BLaER1 treated with 17β-estradiol and CSF1 and Interleukin-3, amounts not matched to agents 10 nM and 100 nM (cell line): ENCODE results near the gene THRAP3.

ENCODE experiments used
- H3K27ac ChIP-seq, 11 experiments: shearing (Covaris generic); formaldehyde crosslinking; 2 replicates each; pipeline ENCODE4 v1.8.1; 2022
- H3K27me3 ChIP-seq, 11 experiments: shearing (Covaris generic); formaldehyde crosslinking; 2 replicates each; pipeline ENCODE4 v1.8.1; 2022
- H3K36me3 ChIP-seq, 11 experiments: shearing (Covaris generic); formaldehyde crosslinking; 2 replicates each; pipeline ENCODE4 v1.8.1; 2022
- H3K4me1 ChIP-seq, 10 experiments: shearing (Covaris generic); formaldehyde crosslinking; 2 replicates each; pipeline ENCODE4 v1.8.1; 2022
- H3K4me2 ChIP-seq, 11 experiments: shearing (Covaris generic); formaldehyde crosslinking; 2 replicates each; pipeline ENCODE4 v1.8.1; 2022
- H3K4me3 ChIP-seq, 10 experiments: shearing (Covaris generic); formaldehyde crosslinking; 2 replicates each; pipeline ENCODE4 v1.8.1; 2022
- H3K9ac ChIP-seq, 11 experiments: shearing (Covaris generic); formaldehyde crosslinking; 2 replicates each; pipeline ENCODE4 v1.8.1; 2022
- H3K9me3 ChIP-seq, 11 experiments: shearing (Covaris generic); formaldehyde crosslinking; replicated peaks in 1 of 11; 2 replicates each; pipeline ENCODE4 v1.8.1; 2022
- H4K20me1 ChIP-seq, 11 experiments: shearing (Covaris generic); formaldehyde crosslinking; 2 replicates each; pipeline ENCODE4 v1.8.1; 2022
- Cebpa-rat ChIP-seq, 11 experiments: shearing (Covaris generic); IDR thresholded peaks; 2 replicates each; pipeline ENCODE4 v1.8.1; 2022

Gene THRAP3

DNA sequence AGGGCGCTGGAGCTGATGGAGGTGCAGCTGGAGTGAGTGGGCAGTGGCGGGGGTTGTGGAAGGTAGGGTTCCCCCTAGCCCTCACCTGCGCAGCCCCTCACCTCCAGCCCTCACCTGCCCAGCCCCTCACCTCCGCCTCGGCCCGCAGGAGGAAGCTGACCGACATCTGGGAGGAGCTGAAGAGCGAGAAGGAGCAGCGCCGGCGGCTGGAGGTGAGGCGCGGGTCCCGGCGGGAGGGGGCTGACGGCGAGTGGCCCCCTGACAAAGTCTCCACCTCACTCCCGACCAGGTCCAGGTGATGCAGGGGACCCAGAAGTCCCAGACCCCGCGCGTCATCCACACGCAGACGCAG is 96.5 kb downstream of the THRAP3 start:
- no peaks in the 10 kb centered on the region for H3K9me3 ChIP-seq
- TF ChIP-seq Cebpa-rat (IDR thresholded peaks at IDR 0.05): no peak
- H3K27me3 ChIP-seq: peaks cover 0 to 15% (median 8%) of the 10 kb centered on the region in 11 experiments; a peak in 11 of 22 replicates
- peaks cover 0 to 31% (median 6%) of the 10 kb centered on the region in 11 experiments; a peak in 10 of 22 replicates for H3K36me3 ChIP-seq
- peak overlapping the region in 10 of 11 experiments; percentile 17 to 65 (median 38); a peak in 17 of 22 replicates for H3K9ac ChIP-seq
- H3K27ac ChIP-seq: peak overlapping the region in 4 of 11 experiments; percentile 8 to 24 (median 17); a peak in 5 of 22 replicates
- H3K4me2 ChIP-seq: peak overlapping the region; percentile 88 to 100 (median 97)
- H4K20me1 ChIP-seq: peaks cover 0 to 38% (median 15%) of the 10 kb centered on the region in 11 experiments; a peak in 18 of 22 replicates
- H3K4me1 ChIP-seq: peaks cover 39 to 50% (median 46%) of the 10 kb centered on the region in 10 experiments
- peak overlapping the region; percentile 32 to 96 (median 52) for H3K4me3 ChIP-seq

DNA sequence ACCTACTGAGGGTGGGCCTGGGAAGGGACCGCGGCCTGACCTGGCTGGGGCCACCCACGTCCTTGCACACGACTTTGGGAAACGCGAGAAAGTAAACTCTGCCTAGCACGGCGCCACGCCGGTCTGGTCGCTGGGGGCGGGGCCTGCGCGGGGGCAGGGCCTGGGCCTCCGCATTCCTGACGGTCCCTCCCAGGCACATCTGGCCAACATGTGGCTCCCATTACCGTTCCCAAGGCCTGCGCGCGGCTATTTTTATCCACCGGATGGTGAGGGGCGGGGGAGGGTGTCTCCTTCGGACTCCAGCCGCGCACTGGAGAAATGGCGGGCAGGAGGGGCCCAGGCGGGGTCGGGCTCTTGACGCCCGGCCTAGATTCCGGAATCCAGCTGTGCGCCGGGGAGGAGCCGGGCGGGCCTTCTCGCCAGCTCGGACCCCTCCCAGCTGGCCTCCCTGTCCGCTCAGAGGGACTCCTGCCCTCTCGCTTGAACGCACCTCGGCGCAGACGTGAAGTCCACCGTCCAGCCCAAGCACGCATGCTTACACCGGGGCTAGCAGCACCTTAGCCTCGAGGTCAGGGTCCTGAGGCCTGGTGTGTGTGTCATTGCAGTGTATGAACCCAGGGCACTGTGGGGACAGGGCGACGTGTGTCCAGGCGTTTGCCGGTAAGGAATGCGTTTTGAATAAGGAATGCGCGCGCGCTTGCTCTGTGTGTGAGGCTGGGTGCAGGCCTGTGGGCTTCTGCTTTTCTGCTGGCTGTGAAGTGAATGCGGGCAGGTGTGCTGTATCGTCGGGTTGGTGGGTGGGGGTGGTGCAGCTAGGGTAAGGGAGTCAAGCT is 97.1 kb downstream of the THRAP3 start:
- Histone ChIP-seq H3K36me3 (peaks cover 0 to 31% (median 6%) of the 10 kb centered on the region in 11 experiments; a peak in 10 of 22 replicates), H3K4me2 (peak overlapping the region; percentile 88 to 100 (median 97)), H3K27ac (peak overlapping the region in 4 of 11 experiments; percentile 8 to 24 (median 17); a peak in 6 of 22 replicates), H4K20me1 (peaks cover 0 to 38% (median 15%) of the 10 kb centered on the region in 11 experiments; a peak in 18 of 22 replicates), H3K4me3 (peak overlapping the region; percentile 32 to 96 (median 52)), H3K4me1 (peaks cover 39 to 55% (median 47%) of the 10 kb centered on the region in 10 experiments), H3K27me3 (peaks cover 0 to 15% (median 8%) of the 10 kb centered on the region in 11 experiments; a peak in 11 of 22 replicates), H3K9ac (peak overlapping the region; percentile 17 to 86 (median 31); a peak in 19 of 22 replicates), H3K9me3 (no peaks in the 10 kb centered on the region)
- no peak for TF ChIP-seq Cebpa-rat (IDR thresholded peaks at IDR 0.05)

DNA sequence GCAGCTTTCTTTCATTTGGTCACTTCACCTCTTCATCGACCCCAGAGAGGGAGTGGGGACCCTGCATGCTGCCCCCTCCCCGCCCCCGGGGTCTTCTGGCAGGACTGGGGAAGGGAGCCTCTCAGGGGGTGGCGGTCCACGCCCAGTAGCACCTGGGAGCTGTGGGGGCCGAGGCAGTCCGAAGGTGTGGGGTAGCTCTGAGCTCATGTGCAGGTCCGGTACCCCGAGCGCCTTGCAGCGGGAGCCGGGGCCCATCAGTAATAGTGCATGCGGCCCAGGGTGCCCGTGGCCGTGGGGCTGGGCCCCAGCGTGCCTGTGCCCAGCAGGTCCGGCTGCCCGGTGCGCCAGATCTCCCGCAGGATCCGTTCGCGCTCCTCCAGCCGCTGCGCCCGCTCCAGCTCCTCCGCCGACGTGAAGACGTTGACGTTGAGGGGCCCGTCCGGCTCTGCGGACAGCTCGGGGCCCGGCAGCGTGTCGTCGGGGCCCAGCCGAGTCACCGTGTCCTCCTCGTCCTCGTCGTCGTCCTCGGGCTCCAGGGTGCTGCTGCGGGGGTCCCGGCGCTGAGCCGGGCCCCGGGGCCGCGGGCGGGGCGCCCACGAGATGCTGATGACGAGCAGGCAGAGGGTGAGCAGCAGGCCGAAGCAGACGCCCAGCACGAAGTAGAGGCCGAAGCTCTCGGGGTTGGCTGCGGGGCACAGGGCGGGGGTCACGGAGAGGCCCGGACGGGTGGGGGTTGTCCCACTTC is 98.0 kb downstream of the THRAP3 start:
- peaks cover 0 to 15% (median 8%) of the 10 kb centered on the region in 11 experiments; a peak in 11 of 22 replicates for H3K27me3 ChIP-seq
- H3K9ac ChIP-seq: peak overlapping the region in 10 of 11 experiments; percentile 81 to 88 (median 85); a peak in 17 of 22 replicates
- peaks cover 0 to 38% (median 15%) of the 10 kb centered on the region in 11 experiments; a peak in 18 of 22 replicates for H4K20me1 ChIP-seq
- no peak for TF ChIP-seq Cebpa-rat (IDR thresholded peaks at IDR 0.05)
- H3K4me1 ChIP-seq: peaks cover 39 to 61% (median 52%) of the 10 kb centered on the region in 10 experiments
- no peaks in the 10 kb centered on the region for H3K9me3 ChIP-seq
- H3K27ac ChIP-seq: peak overlapping the region in 4 of 11 experiments; percentile 67 to 83 (median 76); a peak in 5 of 22 replicates
- peaks cover 0 to 22% (median 6%) of the 10 kb centered on the region in 11 experiments; a peak in 8 of 22 replicates for H3K36me3 ChIP-seq
- H3K4me2 ChIP-seq: peak overlapping the region; percentile 88 to 100 (median 97)
- H3K4me3 ChIP-seq: peak overlapping the region; percentile 78 to 96 (median 90); a peak in 18 of 20 replicates

DNA sequence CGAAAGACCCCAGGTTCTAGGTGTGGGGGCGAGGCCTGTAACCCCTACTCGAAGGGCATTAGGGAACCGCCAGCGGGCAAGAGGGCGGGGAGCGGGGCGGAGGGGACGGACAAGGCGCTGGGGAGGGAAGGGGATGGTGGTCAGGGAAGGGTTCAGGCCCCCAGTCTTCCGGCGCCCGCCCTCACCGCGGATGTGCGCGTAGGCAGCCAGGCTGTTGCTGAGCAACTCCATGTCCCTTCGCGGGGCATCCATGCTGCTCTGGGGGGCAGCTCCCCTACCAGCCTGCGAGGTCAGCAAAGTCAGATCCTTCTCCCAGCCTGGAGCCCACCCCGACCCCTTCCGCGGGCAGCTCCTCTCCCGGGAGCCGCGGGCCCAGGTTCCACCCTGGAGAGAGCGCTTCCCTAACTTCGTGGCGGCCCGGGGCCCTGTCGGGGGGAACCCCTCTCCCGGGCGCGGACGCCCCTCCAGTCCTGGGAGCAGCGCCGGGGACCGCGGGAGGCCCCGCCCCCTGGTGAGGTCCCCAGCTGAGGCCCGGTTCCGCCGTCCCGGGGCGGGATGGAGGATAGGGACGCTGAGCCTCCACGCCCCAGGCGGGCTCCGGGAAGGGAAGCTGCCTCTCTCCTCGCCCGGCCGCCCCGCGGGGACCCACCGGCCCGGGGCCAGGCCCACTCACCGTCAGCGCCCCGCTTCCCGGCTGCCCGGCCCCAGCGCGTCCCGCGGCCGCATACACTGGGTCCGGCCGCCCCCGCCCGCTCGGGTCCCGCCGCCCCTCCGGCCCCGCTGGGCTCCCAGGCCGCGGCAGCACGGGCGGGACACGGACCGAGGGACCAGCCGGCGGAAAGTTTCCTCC is 98.8 kb downstream of the THRAP3 start:
- H3K4me1 ChIP-seq: peaks cover 43 to 63% (median 54%) of the 10 kb centered on the region in 10 experiments
- H3K9ac ChIP-seq: peak overlapping the region; percentile 78 to 88 (median 85)
- H3K36me3 ChIP-seq: peaks cover 0 to 19% (median 6%) of the 10 kb centered on the region in 11 experiments; a peak in 7 of 22 replicates
- peak overlapping the region; percentile 78 to 96 (median 90) for H3K4me3 ChIP-seq
- H4K20me1 ChIP-seq: peaks cover 0 to 38% (median 15%) of the 10 kb centered on the region in 11 experiments; a peak in 18 of 22 replicates
- no peaks in the 10 kb centered on the region for H3K9me3 ChIP-seq
- H3K27me3 ChIP-seq: peaks cover 0 to 15% (median 8%) of the 10 kb centered on the region in 11 experiments; a peak in 11 of 22 replicates
- peak overlapping the region; percentile 34 to 83 (median 75); a peak in 21 of 22 replicates for H3K27ac ChIP-seq
- no peak for TF ChIP-seq Cebpa-rat (IDR thresholded peaks at IDR 0.05)
- peak overlapping the region; percentile 88 to 100 (median 97) for H3K4me2 ChIP-seq

DNA sequence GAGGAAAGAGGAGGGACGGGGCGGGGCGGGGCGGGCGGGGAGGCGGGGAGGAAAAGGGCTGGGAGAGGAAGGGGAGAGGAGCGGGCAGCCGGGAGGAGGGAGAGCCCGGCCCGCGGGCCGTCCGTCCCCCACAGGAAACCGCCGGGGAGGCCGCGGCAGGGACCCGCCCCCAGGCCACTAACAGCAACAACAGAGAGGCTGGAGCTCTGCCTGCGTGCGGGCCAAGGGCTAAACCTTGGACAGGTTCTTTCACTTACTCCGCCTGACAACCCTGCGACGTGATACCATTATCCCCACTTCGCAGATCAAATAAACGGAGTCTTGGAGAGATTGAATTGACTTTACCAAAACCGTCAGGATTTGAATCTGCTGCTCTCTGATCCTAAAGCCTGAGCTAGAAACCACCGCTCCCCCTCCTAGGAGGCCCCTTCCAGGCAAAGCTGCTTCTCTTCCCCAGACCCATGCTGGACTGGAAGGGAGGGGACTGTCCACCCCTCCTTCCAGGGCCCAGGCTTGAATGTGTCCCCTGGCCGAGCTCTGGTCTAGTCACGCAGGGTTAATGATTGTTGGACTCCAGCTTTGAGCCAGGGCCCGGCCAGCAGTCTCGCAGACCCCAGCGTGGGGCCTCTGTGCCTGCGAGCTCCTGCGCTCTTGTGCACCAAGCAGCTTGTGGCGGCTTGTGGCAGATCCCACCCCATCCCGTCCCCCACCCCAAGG is 99.6 kb downstream of the THRAP3 start, which contains the start of gene EVA1B:
TSS of gene EVA1B (minus strand) at position 10 of the 717 bp plus-strand sequence. CDS start 608 bp downstream, outside the sequence.
- Histone ChIP-seq H3K27ac (peak within 1 kb of the TSS; percentile 34 to 83 (median 75); a peak in 21 of 22 replicates), H3K4me1 (peaks cover 46 to 71% (median 59%) of the 10 kb centered on the region in 10 experiments), H3K9me3 (no peaks in the 10 kb centered on the region)

DNA sequence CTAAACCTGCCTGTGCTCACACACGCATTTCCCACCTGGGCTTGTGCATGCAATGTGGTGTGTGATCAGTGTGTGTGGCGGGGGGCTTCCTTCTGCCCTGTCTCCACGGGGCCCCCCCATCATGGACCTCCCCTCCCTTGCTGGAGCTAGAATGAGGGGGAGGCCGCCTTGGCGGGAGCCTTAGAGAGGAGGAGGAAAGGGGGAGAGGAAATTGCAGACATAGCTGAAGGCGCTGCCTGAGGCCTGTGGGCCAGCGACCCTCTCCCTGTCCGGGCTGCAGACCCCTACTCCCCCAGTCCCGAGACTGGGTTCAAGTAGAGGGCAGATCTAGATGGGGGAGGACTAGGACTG is 100.1 kb downstream of the THRAP3 start:
- peaks cover 0 to 15% (median 8%) of the 10 kb centered on the region in 11 experiments; a peak in 11 of 22 replicates for H3K27me3 ChIP-seq
- TF ChIP-seq Cebpa-rat (IDR thresholded peaks at IDR 0.05): no peak
- H3K9me3 ChIP-seq: no peaks in the 10 kb centered on the region
- H3K4me1 ChIP-seq: peaks cover 46 to 76% (median 62%) of the 10 kb centered on the region in 10 experiments
- peak overlapping the region in 5 of 11 experiments; percentile 55 to 83 (median 76); a peak in 5 of 22 replicates for H3K27ac ChIP-seq
- H3K4me2 ChIP-seq: peak overlapping the region; percentile 88 to 100 (median 97)
- peaks cover 0 to 34% (median 15%) of the 10 kb centered on the region in 11 experiments; a peak in 18 of 22 replicates for H4K20me1 ChIP-seq
- H3K4me3 ChIP-seq: peak overlapping the region in 4 of 10 experiments; percentile 78 to 95 (median 84); a peak in 5 of 20 replicates
- peaks cover 0 to 17% (median 6%) of the 10 kb centered on the region in 11 experiments; a peak in 7 of 22 replicates for H3K36me3 ChIP-seq
- peak overlapping the region in 6 of 11 experiments; percentile 81 to 86 (median 85); a peak in 7 of 22 replicates for H3K9ac ChIP-seq

More for the DNA sequence above, 99.6 kb downstream of the THRAP3 start, which contains the start of gene EVA1B:
- Histone ChIP-seq H3K36me3 (peaks cover 0 to 19% (median 6%) of the 10 kb centered on the region in 11 experiments; a peak in 7 of 22 replicates), H3K9ac (peak within 1 kb of the TSS; percentile 78 to 88 (median 85)), H3K4me2 (peak within 1 kb of the TSS; percentile 88 to 100 (median 97)), H3K4me3 (peak within 1 kb of the TSS; percentile 78 to 96 (median 90)), H4K20me1 (peaks cover 0 to 38% (median 15%) of the 10 kb centered on the region in 11 experiments; a peak in 18 of 22 replicates), H3K27me3 (peaks cover 0 to 15% (median 8%) of the 10 kb centered on the region in 11 experiments; a peak in 11 of 22 replicates)
- no peak for TF ChIP-seq Cebpa-rat (IDR thresholded peaks at IDR 0.05)

DNA sequence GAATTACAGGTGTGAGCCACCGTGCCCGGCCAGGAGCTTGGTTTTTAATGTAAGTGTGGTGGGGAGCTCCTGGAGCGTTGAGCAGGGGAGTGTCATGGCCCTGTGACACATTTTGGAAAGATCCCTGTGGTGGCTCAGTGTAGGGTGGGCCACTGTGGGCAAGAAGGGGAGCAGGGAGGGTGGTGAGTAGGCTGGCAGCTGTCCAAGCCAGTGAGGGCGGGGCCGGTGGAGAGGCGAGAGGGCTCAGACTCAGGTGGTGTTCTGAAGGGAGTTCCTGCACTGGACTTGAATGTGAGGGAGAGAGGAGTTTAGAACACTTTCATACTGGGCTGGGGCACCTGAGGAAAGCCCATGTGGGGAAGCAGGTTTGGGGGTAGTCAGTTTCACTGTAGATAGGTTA is 102.3 kb downstream of the THRAP3 start:
- peaks cover 0 to 12% (median 11%) of the 10 kb centered on the region in 11 experiments; a peak in 17 of 22 replicates for H4K20me1 ChIP-seq
- H3K36me3 ChIP-seq: peaks cover 0 to 10% (median 4%) of the 10 kb centered on the region in 11 experiments; a peak in 7 of 22 replicates
- no peak overlapping the region for H3K4me3 ChIP-seq
- peaks cover 0 to 2% (median 0%) of the 10 kb centered on the region in 11 experiments; a peak in 2 of 22 replicates for H3K27me3 ChIP-seq
- no peak overlapping the region for H3K27ac ChIP-seq
- no peaks in the 10 kb centered on the region for H3K9me3 ChIP-seq
- H3K4me1 ChIP-seq: peaks cover 32 to 65% (median 52%) of the 10 kb centered on the region in 10 experiments
- no peak overlapping the region for H3K9ac ChIP-seq
- no peak for TF ChIP-seq Cebpa-rat (IDR thresholded peaks at IDR 0.05)
- peak overlapping the region in 7 of 11 experiments; percentile 8 to 37 (median 23); a peak in 9 of 22 replicates for H3K4me2 ChIP-seq
